HL-60/S4 treated with phorbol 12-myristate 13-acetate at 8.2 ng/mL for 4 days and 3 days (cell line): Measurements from ENCODE around the gene WNT11.

Experiments used
- in situ Hi-C: fragments of 300-500 bp; cut with MboI; formaldehyde crosslinking; loops from 2 replicates; pipeline ENCODE4 v1.15.0; 2022; ENCODE audit warnings: low sequenced_read_pairs

The WNT11 gene

GRCh38 chr11:76139314-76139713 lies 67.0 kb downstream of the WNT11 start:
- in situ Hi-C loops, result no loop called here
